GM08714 (cell line): ENCODE data around the gene IFT74.
"Not testable (repeated sequence)": the region's sequence is repeated elsewhere in the genome, so short reads cannot be mapped to it uniquely, and the experiment has no call there.

Source experiments
- H3K4me3 ChIP-seq: fragments of 200-500 bp; sonication (Bioruptor generic); 2 replicates; pipeline ENCODE4 v1.5.1; 2014; ENCODE audit warnings: mild to moderate bottlenecking, low read length, inconsistent platforms
- ZNF274 ChIP-seq: IDR thresholded peaks from 2 replicates; pipeline ENCODE4 v1.6.1; 2012; ENCODE audit warnings: mild to moderate bottlenecking, low read depth, low read length

IFT74 gene

GRCh38 chr9:27085456-27085855 lies 129.2 kb downstream of the IFT74 start:
- no peak overlapping the region for H3K4me3 ChIP-seq
- TF ChIP-seq ZNF274: no peak

- TF ChIP-seq ZNF274: no peak
- H3K4me3 ChIP-seq: no peak overlapping the region
Measured at GRCh38 chr9:27086818-27087680, 130.8 kb downstream of the IFT74 start.

GRCh38 chr9:27088981-27089380 lies 132.8 kb downstream of the IFT74 start:
- no peak for TF ChIP-seq ZNF274
- H3K4me3 ChIP-seq: no peak overlapping the region

- TF ChIP-seq ZNF274: no peak
- no peak overlapping the region for H3K4me3 ChIP-seq
Measured at GRCh38 chr9:27089706-27090105, 133.5 kb downstream of the IFT74 start.

- H3K4me3 ChIP-seq: no peak overlapping the region
- TF ChIP-seq ZNF274: no peak
Measured at GRCh38 chr9:27090231-27090630, 134.0 kb downstream of the IFT74 start.

GRCh38 chr9:27090711-27091110 lies 134.5 kb downstream of the IFT74 start:
- no peak for TF ChIP-seq ZNF274
- no peak overlapping the region for H3K4me3 ChIP-seq

- not testable (repeated sequence) for H3K4me3 ChIP-seq
Measured at GRCh38 chr9:27092496-27092895, 136.3 kb downstream of the IFT74 start.

- not testable (repeated sequence) for H3K4me3 ChIP-seq
Measured at GRCh38 chr9:27093384-27094067, 137.3 kb downstream of the IFT74 start.

- no peak for TF ChIP-seq ZNF274
- no peak overlapping the region for H3K4me3 ChIP-seq
Measured at GRCh38 chr9:27094640-27095298, 138.6 kb downstream of the IFT74 start.

- no peak overlapping the region for H3K4me3 ChIP-seq
- no peak for TF ChIP-seq ZNF274
Measured at GRCh38 chr9:27107241-27107640, 151.0 kb downstream of the IFT74 start.

GRCh38 chr9:27108981-27109541 lies 152.8 kb downstream of the IFT74 start, which contains the start of gene TEK:
TSS of gene TEK (plus strand) at chr9:27109225. CDS start at chr9:27109591, 366 bp downstream.
- no peak within 1 kb of the TSS for H3K4me3 ChIP-seq
- TF ChIP-seq ZNF274: no peak

GRCh38 chr9:27109621-27110020 lies 153.4 kb downstream of the IFT74 start:
- H3K4me3 ChIP-seq: no peak overlapping the region
- TF ChIP-seq ZNF274: no peak

GRCh38 chr9:27110181-27110580 lies 154.0 kb downstream of the IFT74 start:
- TF ChIP-seq ZNF274: no peak
- H3K4me3 ChIP-seq: no peak overlapping the region

GRCh38 chr9:27112235-27112634 lies 156.0 kb downstream of the IFT74 start:
- no peak for TF ChIP-seq ZNF274
- no peak overlapping the region for H3K4me3 ChIP-seq
